ENCODE data around the gene DRICH1. TPM values are rescaled to one million over a fixed set of nuclear protein-coding genes. Genes with fewer than 3 reads are reported as not detected.
A peak's percentile ranks its signal among the peaks of the same experiment; 100 is the strongest.
"Not testable (repeated sequence)": the region's sequence is repeated elsewhere in the genome, so short reads cannot be mapped to it uniquely, and the experiment has no call there.

DRICH1 gene
- total and polyA plus RNA-seq, 3 experiments from 2014 or later, result 0.47 to 0.66 TPM; not detected in 1

GRCh38 chr22:23655891-23656475, 23.9 kb upstream of the DRICH1 start:
- Mint-ChIP-seq H3K4me3 (no peak overlapping the region), H3K27me3 (no peaks in the 10 kb centered on the region), H3K4me1 (no peaks in the 10 kb centered on the region), H3K9me3 (no peaks in the 10 kb centered on the region), H3K36me3 (peaks cover 3 to 46% (median 7%) of the 10 kb centered on the region in 3 donors), H3K27ac (peak overlapping the region in 1 of 8 donors; percentile 71)
- Histone ChIP-seq H3K9me3 (ENCODE audit: low read length) (no peaks in the 10 kb centered on the region), H3K4me1 (ENCODE audit: insufficient read depth, low read length) (no peaks in the 10 kb centered on the region), H3K27me3 (ENCODE audit: insufficient read depth, low read length, poor library complexity, severe bottlenecking) (no peaks in the 10 kb centered on the region), H3K4me3 (ENCODE audit: low read length) (no peak overlapping the region), H3K27ac (ENCODE audit: low read depth, low read length) (no peak overlapping the region), H3K36me3 (ENCODE audit: insufficient read depth, low read length) (no peaks in the 10 kb centered on the region)
- no peak for DNase-seq
- POLR2A ChIA-PET, result no interaction called here
- CTCF ChIA-PET, result no interaction called here

- Histone ChIP-seq H3K27me3 (ENCODE audit: insufficient read depth, low read length, poor library complexity, severe bottlenecking) (no peaks in the 10 kb centered on the region), H3K27ac (ENCODE audit: low read depth, low read length) (no peak overlapping the region), H3K4me3 (ENCODE audit: low read length) (no peak overlapping the region), H3K9me3 (ENCODE audit: low read length) (no peaks in the 10 kb centered on the region), H3K36me3 (ENCODE audit: insufficient read depth, low read length) (no peaks in the 10 kb centered on the region), H3K4me1 (ENCODE audit: insufficient read depth, low read length) (no peaks in the 10 kb centered on the region)
- POLR2A ChIA-PET, result no interaction called here
- Mint-ChIP-seq H3K4me3 (no peak overlapping the region), H3K9me3 (no peaks in the 10 kb centered on the region), H3K36me3 (peaks cover 0 to 23% (median 4%) of the 10 kb centered on the region in 3 donors), H3K27ac (no peak overlapping the region), H3K4me1 (no peaks in the 10 kb centered on the region), H3K27me3 (peaks cover 0 to 1% of the 10 kb centered on the region in 2 donors)
- DNase-seq, result no peak
- CTCF ChIA-PET, result no interaction called here
Measured at GRCh38 chr22:23652711-23653110, 20.6 kb upstream of the DRICH1 start.

- H3K27ac Mint-ChIP-seq, result no peak overlapping the region
- POLR2A ChIA-PET, result no interaction called here
- Histone ChIP-seq H3K27me3 (ENCODE audit: insufficient read depth, low read length, poor library complexity, severe bottlenecking) (no peaks in the 10 kb centered on the region), H3K27ac (ENCODE audit: low read depth, low read length) (no peak overlapping the region), H3K9me3 (ENCODE audit: low read length) (no peaks in the 10 kb centered on the region), H3K4me1 (ENCODE audit: insufficient read depth, low read length) (no peaks in the 10 kb centered on the region), H3K36me3 (ENCODE audit: insufficient read depth, low read length) (no peaks in the 10 kb centered on the region), H3K4me3 (ENCODE audit: low read length) (no peak overlapping the region)
- H3K27me3 Mint-ChIP-seq, result peaks cover 0 to 1% of the 10 kb centered on the region in 2 donors
- no peak for DNase-seq
- H3K4me3 Mint-ChIP-seq, result no peak overlapping the region
- H3K9me3 Mint-ChIP-seq, result no peaks in the 10 kb centered on the region
- H3K36me3 Mint-ChIP-seq, result peaks cover 0 to 23% (median 4%) of the 10 kb centered on the region in 3 donors
- CTCF ChIA-PET, result no interaction called here
- no peaks in the 10 kb centered on the region for H3K4me1 Mint-ChIP-seq
Measured at GRCh38 chr22:23652286-23652685, 20.2 kb upstream of the DRICH1 start.

GRCh38 chr22:23651676-23652075, 19.6 kb upstream of the DRICH1 start:
- no peaks in the 10 kb centered on the region for H3K27me3 ChIP-seq (ENCODE audit: insufficient read depth, low read length, poor library complexity, severe bottlenecking)
- ChIA-PET POLR2A (no interaction called here), CTCF (no interaction called here)
- H3K4me1 Mint-ChIP-seq, result no peaks in the 10 kb centered on the region
- H3K9me3 Mint-ChIP-seq, result no peaks in the 10 kb centered on the region
- peaks cover 0 to 23% (median 4%) of the 10 kb centered on the region in 3 donors for H3K36me3 Mint-ChIP-seq
- H3K36me3 ChIP-seq (ENCODE audit: insufficient read depth, low read length), result no peaks in the 10 kb centered on the region
- no peaks in the 10 kb centered on the region for H3K4me1 ChIP-seq (ENCODE audit: insufficient read depth, low read length)
- no peak for DNase-seq
- H3K4me3 Mint-ChIP-seq, result no peak overlapping the region
- H3K9me3 ChIP-seq (ENCODE audit: low read length), result no peaks in the 10 kb centered on the region
- no peak overlapping the region for H3K27ac ChIP-seq (ENCODE audit: low read depth, low read length)
- no peak overlapping the region for H3K27ac Mint-ChIP-seq
- H3K27me3 Mint-ChIP-seq, result peaks cover 0 to 1% of the 10 kb centered on the region in 2 donors
- no peak overlapping the region for H3K4me3 ChIP-seq (ENCODE audit: low read length)

GRCh38 chr22:23649071-23649501, 17.0 kb upstream of the DRICH1 start:
- Mint-ChIP-seq H3K4me1 (no peaks in the 10 kb centered on the region), H3K9me3 (no peaks in the 10 kb centered on the region), H3K36me3 (peaks cover 0 to 13% (median 6%) of the 10 kb centered on the region in 3 donors), H3K4me3 (no peak overlapping the region), H3K27me3 (peaks cover 0 to 1% of the 10 kb centered on the region in 2 donors), H3K27ac (no peak overlapping the region)
- no peaks in the 10 kb centered on the region for H3K9me3 ChIP-seq (ENCODE audit: low read length)
- no peak overlapping the region for H3K4me3 ChIP-seq (ENCODE audit: low read length)
- no peaks in the 10 kb centered on the region for H3K27me3 ChIP-seq (ENCODE audit: insufficient read depth, low read length, poor library complexity, severe bottlenecking)
- CTCF ChIA-PET, result no interaction called here
- no peaks in the 10 kb centered on the region for H3K4me1 ChIP-seq (ENCODE audit: insufficient read depth, low read length)
- no peaks in the 10 kb centered on the region for H3K36me3 ChIP-seq (ENCODE audit: insufficient read depth, low read length)
- no peak for DNase-seq
- POLR2A ChIA-PET, result no interaction called here
- H3K27ac ChIP-seq (ENCODE audit: low read depth, low read length), result no peak overlapping the region

- H3K4me3 Mint-ChIP-seq; H3K9me3 ChIP-seq (ENCODE audit: low read length); H3K36me3 Mint-ChIP-seq; H3K4me3 ChIP-seq (ENCODE audit: low read length); POLR2A ChIA-PET; H3K27me3 Mint-ChIP-seq; H3K27ac ChIP-seq (ENCODE audit: low read depth, low read length); H3K4me1 Mint-ChIP-seq; H3K4me1 ChIP-seq (ENCODE audit: insufficient read depth, low read length); DNase-seq; H3K9me3 Mint-ChIP-seq; H3K36me3 ChIP-seq (ENCODE audit: insufficient read depth, low read length); H3K27me3 ChIP-seq (ENCODE audit: insufficient read depth, low read length, poor library complexity, severe bottlenecking); H3K27ac Mint-ChIP-seq; CTCF ChIA-PET: not testable (repeated sequence)
Measured at GRCh38 chr22:23646526-23646925, 14.4 kb upstream of the DRICH1 start.

- H3K27me3 Mint-ChIP-seq; H3K27ac Mint-ChIP-seq; H3K4me1 ChIP-seq (ENCODE audit: insufficient read depth, low read length); DNase-seq; H3K27me3 ChIP-seq (ENCODE audit: insufficient read depth, low read length, poor library complexity, severe bottlenecking); H3K9me3 Mint-ChIP-seq; H3K9me3 ChIP-seq (ENCODE audit: low read length); H3K27ac ChIP-seq (ENCODE audit: low read depth, low read length); H3K4me1 Mint-ChIP-seq; CTCF ChIA-PET; H3K36me3 ChIP-seq (ENCODE audit: insufficient read depth, low read length); H3K4me3 Mint-ChIP-seq; H3K4me3 ChIP-seq (ENCODE audit: low read length); POLR2A ChIA-PET: not testable (repeated sequence)
- peaks cover 0 to 19% (median 8%) of the 10 kb centered on the region in 3 donors for H3K36me3 Mint-ChIP-seq
Measured at GRCh38 chr22:23640206-23640605, 8.1 kb upstream of the DRICH1 start.

GRCh38 chr22:23639661-23640060, 7.5 kb upstream of the DRICH1 start:
- Histone ChIP-seq H3K27ac (ENCODE audit: low read depth, low read length) (no peak overlapping the region), H3K36me3 (ENCODE audit: insufficient read depth, low read length) (no peaks in the 10 kb centered on the region), H3K4me1 (ENCODE audit: insufficient read depth, low read length) (no peaks in the 10 kb centered on the region), H3K4me3 (ENCODE audit: low read length) (no peak overlapping the region), H3K27me3 (ENCODE audit: insufficient read depth, low read length, poor library complexity, severe bottlenecking) (no peaks in the 10 kb centered on the region), H3K9me3 (ENCODE audit: low read length) (no peaks in the 10 kb centered on the region)
- peak overlapping the region in 2 of 8 donors; percentile 32 to 91 for H3K27ac Mint-ChIP-seq
- CTCF ChIA-PET, result no interaction called here
- no peaks in the 10 kb centered on the region for H3K9me3 Mint-ChIP-seq
- no peak overlapping the region for H3K4me3 Mint-ChIP-seq
- POLR2A ChIA-PET, result no interaction called here
- no peaks in the 10 kb centered on the region for H3K4me1 Mint-ChIP-seq
- DNase-seq, result no peak
- no peaks in the 10 kb centered on the region for H3K27me3 Mint-ChIP-seq
- peaks cover 0 to 19% (median 10%) of the 10 kb centered on the region in 3 donors for H3K36me3 Mint-ChIP-seq

- no peaks in the 10 kb centered on the region for H3K4me1 Mint-ChIP-seq
- H3K4me3 ChIP-seq (ENCODE audit: low read length), result no peak overlapping the region
- H3K36me3 Mint-ChIP-seq, result peaks cover 0 to 20% (median 7%) of the 10 kb centered on the region in 3 donors
- H3K27me3 Mint-ChIP-seq, result no peaks in the 10 kb centered on the region
- no peak for DNase-seq
- H3K27ac ChIP-seq (ENCODE audit: low read depth, low read length), result no peak overlapping the region
- ChIA-PET CTCF (no interaction called here), POLR2A (no interaction called here)
- H3K27me3 ChIP-seq (ENCODE audit: insufficient read depth, low read length, poor library complexity, severe bottlenecking), result no peaks in the 10 kb centered on the region
- H3K27ac Mint-ChIP-seq, result no peak overlapping the region
- no peaks in the 10 kb centered on the region for H3K36me3 ChIP-seq (ENCODE audit: insufficient read depth, low read length)
- peak overlapping the region in 1 of 7 donors; percentile 27 for H3K4me3 Mint-ChIP-seq
- no peaks in the 10 kb centered on the region for H3K9me3 ChIP-seq (ENCODE audit: low read length)
- no peaks in the 10 kb centered on the region for H3K9me3 Mint-ChIP-seq
- H3K4me1 ChIP-seq (ENCODE audit: insufficient read depth, low read length), result no peaks in the 10 kb centered on the region
Measured at GRCh38 chr22:23638611-23639010, 6.5 kb upstream of the DRICH1 start.

Data from CD8-positive, alpha-beta memory T cell (primary cell).